ENCODE measurements around the gene GTPBP1. TPM values are rescaled to one million over a fixed set of nuclear protein-coding genes. Genes with fewer than 3 reads are reported as not detected.
A peak's percentile ranks its signal among the peaks of the same experiment; 100 is the strongest.

GTPBP1 gene
- total and polyA plus RNA-seq, 2 of the 13 experiments (the other 11 are each of a cell fraction or from before 2014, with no cell fraction given), result 22.3 to 27.0 TPM

GRCh38 chr22:38706101-38706900, 557 bp downstream of the GTPBP1 start (continued):
- TF ChIP-seq, protein P1, sequence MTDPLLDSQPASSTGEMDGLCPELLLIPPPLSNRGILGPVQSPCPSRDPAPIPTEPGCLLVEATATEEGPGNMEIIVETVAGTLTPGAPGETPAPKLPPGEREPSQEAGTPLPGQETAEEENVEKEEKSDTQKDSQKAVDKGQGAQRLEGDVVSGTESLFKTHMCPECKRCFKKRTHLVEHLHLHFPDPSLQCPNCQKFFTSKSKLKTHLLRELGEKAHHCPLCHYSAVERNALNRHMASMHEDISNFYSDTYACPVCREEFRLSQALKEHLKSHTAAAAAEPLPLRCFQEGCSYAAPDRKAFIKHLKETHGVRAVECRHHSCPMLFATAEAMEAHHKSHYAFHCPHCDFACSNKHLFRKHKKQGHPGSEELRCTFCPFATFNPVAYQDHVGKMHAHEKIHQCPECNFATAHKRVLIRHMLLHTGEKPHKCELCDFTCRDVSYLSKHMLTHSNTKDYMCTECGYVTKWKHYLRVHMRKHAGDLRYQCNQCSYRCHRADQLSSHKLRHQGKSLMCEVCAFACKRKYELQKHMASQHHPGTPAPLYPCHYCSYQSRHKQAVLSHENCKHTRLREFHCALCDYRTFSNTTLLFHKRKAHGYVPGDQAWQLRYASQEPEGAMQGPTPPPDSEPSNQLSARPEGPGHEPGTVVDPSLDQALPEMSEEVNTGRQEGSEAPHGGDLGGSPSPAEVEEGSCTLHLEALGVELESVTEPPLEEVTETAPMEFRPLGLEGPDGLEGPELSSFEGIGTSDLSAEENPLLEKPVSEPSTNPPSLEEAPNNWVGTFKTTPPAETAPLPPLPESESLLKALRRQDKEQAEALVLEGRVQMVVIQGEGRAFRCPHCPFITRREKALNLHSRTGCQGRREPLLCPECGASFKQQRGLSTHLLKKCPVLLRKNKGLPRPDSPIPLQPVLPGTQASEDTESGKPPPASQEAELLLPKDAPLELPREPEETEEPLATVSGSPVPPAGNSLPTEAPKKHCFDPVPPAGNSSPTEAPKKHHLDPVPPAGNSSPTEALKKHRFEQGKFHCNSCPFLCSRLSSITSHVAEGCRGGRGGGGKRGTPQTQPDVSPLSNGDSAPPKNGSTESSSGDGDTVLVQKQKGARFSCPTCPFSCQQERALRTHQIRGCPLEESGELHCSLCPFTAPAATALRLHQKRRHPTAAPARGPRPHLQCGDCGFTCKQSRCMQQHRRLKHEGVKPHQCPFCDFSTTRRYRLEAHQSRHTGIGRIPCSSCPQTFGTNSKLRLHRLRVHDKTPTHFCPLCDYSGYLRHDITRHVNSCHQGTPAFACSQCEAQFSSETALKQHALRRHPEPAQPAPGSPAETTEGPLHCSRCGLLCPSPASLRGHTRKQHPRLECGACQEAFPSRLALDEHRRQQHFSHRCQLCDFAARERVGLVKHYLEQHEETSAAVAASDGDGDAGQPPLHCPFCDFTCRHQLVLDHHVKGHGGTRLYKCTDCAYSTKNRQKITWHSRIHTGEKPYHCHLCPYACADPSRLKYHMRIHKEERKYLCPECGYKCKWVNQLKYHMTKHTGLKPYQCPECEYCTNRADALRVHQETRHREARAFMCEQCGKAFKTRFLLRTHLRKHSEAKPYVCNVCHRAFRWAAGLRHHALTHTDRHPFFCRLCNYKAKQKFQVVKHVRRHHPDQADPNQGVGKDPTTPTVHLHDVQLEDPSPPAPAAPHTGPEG (CRISPR knock-in tag; IDR thresholded peaks at IDR 0.05), result peak; percentile 73; the same call in 1 of the 2 replicates
- TF ChIP-seq, protein P2, sequence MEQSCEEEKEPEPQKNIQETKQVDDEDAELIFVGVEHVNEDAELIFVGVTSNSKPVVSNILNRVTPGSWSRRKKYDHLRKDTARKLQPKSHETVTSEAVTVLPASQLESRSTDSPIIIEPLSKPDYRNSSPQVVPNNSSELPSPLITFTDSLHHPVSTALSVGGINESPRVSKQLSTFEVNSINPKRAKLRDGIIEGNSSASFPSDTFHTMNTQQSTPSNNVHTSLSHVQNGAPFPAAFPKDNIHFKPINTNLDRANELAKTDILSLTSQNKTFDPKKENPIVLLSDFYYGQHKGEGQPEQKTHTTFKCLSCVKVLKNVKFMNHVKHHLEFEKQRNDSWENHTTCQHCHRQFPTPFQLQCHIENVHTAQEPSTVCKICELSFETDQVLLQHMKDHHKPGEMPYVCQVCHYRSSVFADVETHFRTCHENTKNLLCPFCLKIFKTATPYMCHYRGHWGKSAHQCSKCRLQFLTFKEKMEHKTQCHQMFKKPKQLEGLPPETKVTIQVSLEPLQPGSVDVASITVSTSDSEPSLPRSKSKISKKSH (CRISPR knock-in tag; IDR thresholded peaks at IDR 0.05; ENCODE audit: borderline replicate concordance), result no peak
- TF ChIP-seq ZNF790 (CRISPR knock-in tag; IDR thresholded peaks at IDR 0.05; ENCODE audit: borderline replicate concordance), result peak; percentile 57; the same call in 1 of the 2 replicates
- TF ChIP-seq POLR2AphosphoS2 (IDR thresholded peaks at IDR 0.05; ENCODE audit: low read depth, low read length), result no peak
- no peak for TF ChIP-seq LCORL (IDR thresholded peaks at IDR 0.05)
- no peak for TF ChIP-seq LCORL (CRISPR knock-in tag; IDR thresholded peaks at IDR 0.05)
- TF ChIP-seq ZNF782 (CRISPR knock-in tag; IDR thresholded peaks at IDR 0.05; ENCODE audit: borderline replicate concordance), result 0 out of 2 replicates have a peak, but pooled peaks have one; percentile 61
- no peak for TF ChIP-seq ZNF543 (CRISPR knock-in tag; IDR thresholded peaks at IDR 0.05)
- TF ChIP-seq XBP1 (CRISPR knock-in tag; IDR thresholded peaks at IDR 0.05), result no peak
- no peak for TF ChIP-seq SNAPC2 (CRISPR knock-in tag; IDR thresholded peaks at IDR 0.05)
- TF ChIP-seq, protein P3, sequence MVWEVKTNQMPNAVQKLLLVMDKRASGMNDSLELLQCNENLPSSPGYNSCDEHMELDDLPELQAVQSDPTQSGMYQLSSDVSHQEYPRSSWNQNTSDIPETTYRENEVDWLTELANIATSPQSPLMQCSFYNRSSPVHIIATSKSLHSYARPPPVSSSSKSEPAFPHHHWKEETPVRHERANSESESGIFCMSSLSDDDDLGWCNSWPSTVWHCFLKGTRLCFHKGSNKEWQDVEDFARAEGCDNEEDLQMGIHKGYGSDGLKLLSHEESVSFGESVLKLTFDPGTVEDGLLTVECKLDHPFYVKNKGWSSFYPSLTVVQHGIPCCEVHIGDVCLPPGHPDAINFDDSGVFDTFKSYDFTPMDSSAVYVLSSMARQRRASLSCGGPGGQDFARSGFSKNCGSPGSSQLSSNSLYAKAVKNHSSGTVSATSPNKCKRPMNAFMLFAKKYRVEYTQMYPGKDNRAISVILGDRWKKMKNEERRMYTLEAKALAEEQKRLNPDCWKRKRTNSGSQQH (CRISPR knock-in tag; IDR thresholded peaks at IDR 0.05; ENCODE audit: low read depth), result no peak
- TF ChIP-seq ZNF709 (CRISPR knock-in tag; IDR thresholded peaks at IDR 0.05), result no peak
- no peak for TF ChIP-seq THYN1 (CRISPR knock-in tag; IDR thresholded peaks at IDR 0.05; ENCODE audit: borderline replicate concordance, low read depth)
- no peak for TF ChIP-seq TSC22D2 (CRISPR knock-in tag; IDR thresholded peaks at IDR 0.05; ENCODE audit: borderline replicate concordance)
- no peak for TF ChIP-seq PRDM15 (CRISPR knock-in tag; IDR thresholded peaks at IDR 0.05)
